Body of pancreas (tissue), 4 donors: ENCODE results near the gene CGB3. TPM values are rescaled to one million over a fixed set of nuclear protein-coding genes. Genes with fewer than 3 reads are reported as not detected.
"Not testable (repeated sequence)": the region's sequence is repeated elsewhere in the genome, so short reads cannot be mapped to it uniquely, and the experiment has no call there.

Experiments used
- ATAC-seq: fragments of 150-250 bp; one replicate; pipeline ENCODE4 v1.9.1; 2016
- DNase-seq, 4 donors: peaks; one replicate each; pipeline ENCODE4 v3.0.0-alpha.2; 2019
- H3K27ac ChIP-seq, 4 donors: fragments of 200-600 bp; sonication (generic); 1 replicate in 3 of 4; 2 replicates in 1 of 4; pipeline versions ENCODE4 v1.5.1 to v1.6.1; 2016 to 2019; ENCODE audit warnings: mild to moderate bottlenecking in 1 of 4, mixed read lengths in 1 of 4, moderate library complexity in 1 of 4
- H3K27me3 ChIP-seq, 2 donors: fragments of 200-600 bp; sonication (generic); one replicate each; pipeline ENCODE4 v1.6.0; 2016; ENCODE audit warnings: mild to moderate bottlenecking in 1 of 2
- H3K36me3 ChIP-seq, 2 donors: fragments of 200-600 bp; sonication (generic); replicated peaks in 1 of 2; 2 replicates each; pipeline ENCODE4 v1.5.1; 2016; ENCODE audit warnings: low read depth in 2 of 2; ENCODE audit not compliant: insufficient read depth in 1 of 2
- H3K4me1 ChIP-seq: fragments of 200-600 bp; sonication (generic); one replicate; pipeline ENCODE4 v1.6.0; 2016
- H3K4me3 ChIP-seq, 2 donors: fragments of 200-600 bp; sonication (generic); 1 replicate in 1 of 2; 2 replicates in 1 of 2; pipeline ENCODE4 v1.5.1; 2016 to 2019
- H3K9me3 ChIP-seq, 3 donors: fragments of 200-600 bp; sonication (generic); 1 replicate in 2 of 3; 2 replicates in 1 of 3; pipeline ENCODE4 v1.5.1; 2016
- CTCF ChIP-seq, 7 experiments: fragments of 450-650 bp in 4 of 7; fragments of 200-600 bp in 3 of 7; sonication (generic) in 3 of 7; IDR thresholded peaks; one replicate each; pipeline ENCODE4 v1.5.1; 2016 to 2019; ENCODE audit warnings: antibody characterized with exemption in 7 of 7
- POLR2A ChIP-seq, 3 donors: fragments of 450-650 bp; IDR thresholded peaks; one replicate each; pipeline ENCODE4 v1.6.1; 2016; ENCODE audit warnings: antibody characterized with exemption in 3 of 3, mild to moderate bottlenecking in 2 of 3
- WGBS, 2 donors: methylation state at CpG; one replicate each; pipeline ENCODE4 v1.1.5; 2017; 5-methylcytosine and 5-hydroxymethylcytosine counted together
- intact Hi-C: fragments of 100-400 bp; cut with DNase I; formaldehyde crosslinking; loops from one replicate; pipeline ENCODE4 v1.15.1; 2023
- total RNA-seq, 2 donors: library from RNA; depleted of rRNA; stranded (reverse); fragments of >200 nt; gene quantifications; one replicate each; pipeline ENCODE4 v1.1.0, GENCODE V29; 2016

Gene CGB3
- not detected for total RNA-seq

- ATAC-seq, H3K27ac ChIP-seq, DNase-seq, H3K36me3 ChIP-seq, H3K9me3 ChIP-seq, H3K4me3 ChIP-seq, H3K27me3 ChIP-seq, intact Hi-C loops: not testable (repeated sequence)
- H3K4me1 ChIP-seq: peaks cover 12% of the 10 kb centered on the region
- WGBS, 2 donors: 57 to 59% methylated on average over 2 to 13 of the region's 15 CpGs
Observed at GRCh38 chr19:49024233-49024632, at the start of gene CGB3. Gene CGB3, minus strand, starts transcription at chr19:49024333. Its CDS starts 362 bp downstream, at chr19:49023971.

GRCh38 chr19:49071860-49072547 lies 47.9 kb upstream of the CGB3 start:
- TF ChIP-seq CTCF (IDR thresholded peaks at IDR 0.05): no peak
- TF ChIP-seq POLR2A (IDR thresholded peaks at IDR 0.05): no peak
- ATAC-seq (no peak), DNase-seq (no peak)
- peaks cover 0 to 30% of the 10 kb centered on the region in 2 donors for H3K27me3 ChIP-seq
- peaks cover 5% of the 10 kb centered on the region for H3K4me1 ChIP-seq
- H3K27ac ChIP-seq: no peak overlapping the region
- no peaks in the 10 kb centered on the region for H3K36me3 ChIP-seq
- intact Hi-C loops: no loop called here
- H3K9me3 ChIP-seq: no peaks in the 10 kb centered on the region
- H3K4me3 ChIP-seq: no peak overlapping the region
- 1 to 13% methylated on average over 7 to 49 of the region's 93 CpGs for WGBS, 2 donors

GRCh38 chr19:49070416-49070815 lies 46.3 kb upstream of the CGB3 start:
- DNase-seq (no peak), ATAC-seq (no peak)
- no peak overlapping the region for H3K4me3 ChIP-seq
- no peak overlapping the region for H3K27ac ChIP-seq
- 89 to 95% methylated on average over 19 to 21 of the region's 21 CpGs for WGBS, 2 donors
- TF ChIP-seq POLR2A (IDR thresholded peaks at IDR 0.05): no peak
- TF ChIP-seq CTCF (IDR thresholded peaks at IDR 0.05): no peak
- H3K4me1 ChIP-seq: peaks cover 5% of the 10 kb centered on the region
- H3K27me3 ChIP-seq: peaks cover 0 to 30% of the 10 kb centered on the region in 2 donors
- H3K9me3 ChIP-seq: no peaks in the 10 kb centered on the region
- no peaks in the 10 kb centered on the region for H3K36me3 ChIP-seq
- intact Hi-C loops: no loop called here

GRCh38 chr19:49069026-49069425 lies 44.9 kb upstream of the CGB3 start:
- intact Hi-C loops: no loop called here
- Histone ChIP-seq H3K4me3 (no peak overlapping the region), H3K9me3 (no peaks in the 10 kb centered on the region)

GRCh38 chr19:49067554-49067953 lies 43.4 kb upstream of the CGB3 start:
- Histone ChIP-seq H3K4me1 (peaks cover 17% of the 10 kb centered on the region), H3K36me3 (no peaks in the 10 kb centered on the region), H3K4me3 (no peak overlapping the region), H3K27me3 (peaks cover 0 to 19% of the 10 kb centered on the region in 2 donors), H3K27ac (no peak overlapping the region), H3K9me3 (no peaks in the 10 kb centered on the region)
- ATAC-seq (no peak), DNase-seq (no peak)
- intact Hi-C loops: no loop called here
- 29 to 40% methylated on average over 2 to 3 of the region's 3 CpGs for WGBS, 2 donors
- no peak for TF ChIP-seq CTCF (IDR thresholded peaks at IDR 0.05)
- no peak for TF ChIP-seq POLR2A (IDR thresholded peaks at IDR 0.05)

More at GRCh38 chr19:49069026-49069425, 44.9 kb upstream of the CGB3 start:
- TF ChIP-seq CTCF (IDR thresholded peaks at IDR 0.05) (no peak), POLR2A (IDR thresholded peaks at IDR 0.05) (no peak)
- ATAC-seq (no peak), DNase-seq (no peak)
- peaks cover 17% of the 10 kb centered on the region for H3K4me1 ChIP-seq
- H3K27me3 ChIP-seq: peaks cover 0 to 32% of the 10 kb centered on the region in 2 donors
- no peaks in the 10 kb centered on the region for H3K36me3 ChIP-seq
- 86 to 91% methylated on average over 9 of the region's 9 CpGs for WGBS, 2 donors
- no peak overlapping the region for H3K27ac ChIP-seq
